HG02798 (cell line): ENCODE measurements around the gene METTL15.
"Not testable (repeated sequence)": the region's sequence is repeated elsewhere in the genome, so short reads cannot be mapped to it uniquely, and the experiment has no call there.

Source experiments
- ATAC-seq: cut with Tn5 transposase; IDR thresholded peaks from one replicate; pipeline ENCODE4 v1.9.1; 2021; ENCODE audit warnings: mild to moderate bottlenecking; ENCODE audit not compliant: unreplicated experiment, poor library complexity

METTL15 gene

GRCh38 chr11:28107750-28108618 lies at the start of gene METTL15, which contains the start of gene KIF18A:
TSS of gene METTL15 (plus strand) at chr11:28108388. CDS start at chr11:28113335, 4,947 bp downstream.
TSS of gene KIF18A (minus strand) at chr11:28108156. CDS start at chr11:28097947, 10,209 bp downstream.
- peak; percentile 97 for ATAC-seq

GRCh38 chr11:28071305-28071704 lies 36.9 kb upstream of the METTL15 start:
- ATAC-seq: no peak

GRCh38 chr11:28072321-28072720 lies 35.9 kb upstream of the METTL15 start:
- ATAC-seq: no peak

GRCh38 chr11:28077521-28077920 lies 30.7 kb upstream of the METTL15 start:
- ATAC-seq: no peak

- no peak for ATAC-seq
Observed at GRCh38 chr11:28083118-28083517, 25.1 kb upstream of the METTL15 start.

DNA sequence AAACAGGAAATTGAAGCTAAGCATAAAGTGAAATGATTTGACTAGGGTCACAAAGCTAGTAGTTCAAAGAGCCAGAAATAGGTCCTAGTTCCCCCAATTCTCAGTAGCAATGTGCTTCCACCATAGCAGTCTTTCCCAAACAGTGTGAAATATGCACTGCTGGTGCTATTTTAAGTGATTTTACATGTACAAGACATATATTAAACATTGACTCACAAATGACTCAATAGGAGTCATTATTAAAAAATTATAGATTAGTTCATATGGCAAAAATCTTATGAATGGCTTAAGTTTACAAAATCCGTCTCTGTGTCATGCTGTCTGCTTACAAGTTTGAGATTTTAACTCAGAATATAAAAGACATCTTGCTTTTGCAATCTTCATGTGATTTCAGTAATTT lies 21.6 kb upstream of the METTL15 start:
- ATAC-seq: no peak

- ATAC-seq: not testable (repeated sequence)
Observed at GRCh38 chr11:28087192-28087591, 21.0 kb upstream of the METTL15 start.

- ATAC-seq: not testable (repeated sequence)
Observed at GRCh38 chr11:28087693-28088092, 20.5 kb upstream of the METTL15 start.

GRCh38 chr11:28089378-28089777 lies 18.8 kb upstream of the METTL15 start:
- no peak for ATAC-seq

GRCh38 chr11:28090052-28090749 lies 18.0 kb upstream of the METTL15 start:
- ATAC-seq: no peak

GRCh38 chr11:28092786-28093185 lies 15.4 kb upstream of the METTL15 start:
- ATAC-seq: no peak

GRCh38 chr11:28098257-28098656 lies 9.9 kb upstream of the METTL15 start:
- ATAC-seq: no peak

DNA sequence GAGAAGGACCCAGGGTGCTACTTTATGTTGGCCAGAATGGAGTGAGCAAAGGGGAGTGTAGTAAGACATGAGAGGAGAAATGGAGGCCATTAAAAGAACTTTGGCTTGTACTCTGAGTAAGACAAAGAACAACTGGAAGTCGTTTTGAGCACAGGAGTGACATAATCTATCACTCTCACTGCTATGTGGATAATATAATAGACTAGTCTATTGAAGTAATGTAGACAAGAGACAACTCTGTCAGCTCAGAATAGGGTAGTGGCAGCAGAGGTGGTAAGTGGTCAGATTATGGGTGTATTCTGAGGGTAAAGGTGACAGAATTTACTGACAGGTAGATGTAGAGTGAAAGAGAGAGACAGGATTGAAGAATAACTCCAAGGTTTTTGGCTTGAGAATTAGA lies 8.5 kb upstream of the METTL15 start:
- ATAC-seq: no peak

DNA sequence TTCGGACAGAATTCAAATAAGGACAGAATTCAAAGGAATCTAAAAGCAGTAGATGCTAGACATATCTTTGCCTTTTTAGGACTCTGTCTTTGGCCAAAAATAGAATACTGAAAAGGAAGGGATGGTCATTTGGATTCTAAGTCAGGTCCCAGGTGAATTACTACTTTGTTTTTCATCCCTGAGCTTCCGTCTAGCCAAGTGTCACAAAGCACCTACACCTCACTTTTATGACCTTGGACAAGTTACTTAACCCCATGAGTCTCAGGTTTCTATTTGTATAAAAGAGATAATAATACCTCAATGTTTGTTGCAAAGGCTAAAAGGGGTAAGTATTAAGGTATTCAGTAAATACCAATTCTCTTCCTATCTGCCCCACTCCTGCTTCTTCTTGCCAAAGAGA lies 7.5 kb upstream of the METTL15 start:
- ATAC-seq: no peak

GRCh38 chr11:28102300-28102699 lies 5.9 kb upstream of the METTL15 start:
- ATAC-seq: not testable (repeated sequence)

DNA sequence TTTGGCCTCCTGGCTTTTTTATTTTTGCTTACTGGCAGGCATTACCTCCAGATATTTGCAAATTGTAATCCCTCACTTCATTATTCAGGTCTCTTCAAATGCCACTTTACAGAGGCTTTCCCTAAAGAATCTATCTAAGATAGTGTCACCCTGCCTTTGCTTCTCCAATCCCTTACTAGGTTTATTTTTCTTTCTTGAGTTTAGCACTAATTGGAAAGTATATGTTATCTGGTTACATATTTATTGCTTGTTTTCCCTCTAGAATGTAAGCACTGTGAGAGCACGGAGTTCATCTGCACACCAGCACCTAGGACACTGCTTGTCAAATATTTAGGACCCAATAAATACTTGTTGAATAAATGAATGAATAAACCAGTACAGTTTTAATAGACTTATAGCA lies 3.8 kb upstream of the METTL15 start:
- ATAC-seq: no peak

DNA sequence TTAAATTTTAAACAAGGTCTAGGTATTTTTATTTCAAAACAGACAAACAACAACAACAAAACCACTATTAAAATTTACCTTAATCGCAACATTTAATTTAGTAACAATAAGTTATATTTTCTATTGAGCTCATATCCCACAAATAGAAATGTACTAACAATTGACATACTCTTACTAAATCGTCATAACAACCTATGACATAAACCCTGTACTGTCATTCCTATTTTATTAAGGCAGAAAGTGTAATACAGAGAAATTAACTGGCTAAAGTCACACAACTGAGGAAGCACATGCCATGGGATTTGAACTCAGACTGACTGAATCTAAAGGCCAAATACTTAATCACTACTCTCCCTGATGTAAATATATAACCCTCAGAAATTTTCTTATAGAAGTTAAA lies 3.2 kb upstream of the METTL15 start:
- ATAC-seq: no peak

DNA sequence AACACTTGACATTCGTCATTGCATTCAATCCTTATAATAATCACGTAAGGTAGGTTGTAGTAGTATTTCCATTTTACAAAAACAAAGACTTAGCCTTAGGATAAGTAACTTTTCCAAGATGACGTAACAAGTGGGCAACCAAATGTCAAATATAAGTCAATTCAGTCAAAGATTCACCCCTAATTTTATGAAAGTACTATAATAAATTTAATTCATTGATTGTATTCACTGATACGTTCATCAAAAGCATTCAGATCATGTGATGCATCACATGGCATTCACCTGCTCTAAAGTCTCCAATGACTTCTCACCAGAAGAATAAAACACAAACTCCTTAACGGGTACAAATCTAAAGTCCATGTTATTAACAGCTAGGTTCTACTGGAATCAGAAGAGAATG lies 2.3 kb upstream of the METTL15 start:
- ATAC-seq: no peak

DNA sequence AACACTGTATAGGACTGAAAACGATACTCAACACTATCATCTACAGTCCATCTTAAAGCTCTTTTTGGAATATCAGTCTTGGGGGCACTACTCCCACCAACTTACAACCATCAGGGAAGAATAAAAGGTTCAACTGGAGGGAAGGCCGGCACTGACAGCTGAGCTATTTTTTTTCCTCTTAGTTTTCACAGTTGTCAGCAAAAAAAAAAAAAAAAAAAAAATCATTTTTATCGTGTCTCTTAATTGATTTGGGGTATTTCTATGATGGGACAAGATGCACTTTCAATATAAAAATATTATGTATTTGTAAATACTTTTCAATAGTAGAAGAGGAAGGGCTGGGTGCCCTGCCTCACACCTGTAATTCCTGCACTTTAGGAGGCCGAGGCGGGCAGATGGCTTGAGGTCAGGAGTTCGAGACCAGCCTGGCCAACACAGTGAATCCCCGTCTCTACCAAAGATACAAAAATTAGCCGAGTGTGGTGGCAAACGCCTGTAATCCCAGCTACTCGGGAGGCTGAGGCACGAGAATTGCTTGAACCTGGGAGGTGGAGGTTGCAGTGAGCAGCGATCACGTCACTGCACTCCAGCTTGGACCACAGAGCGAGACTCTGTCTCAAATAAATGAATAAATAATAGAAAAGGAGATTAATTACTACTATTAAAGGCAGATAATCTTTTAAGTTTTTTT lies 1.7 kb upstream of the METTL15 start:
- no peak for ATAC-seq

DNA sequence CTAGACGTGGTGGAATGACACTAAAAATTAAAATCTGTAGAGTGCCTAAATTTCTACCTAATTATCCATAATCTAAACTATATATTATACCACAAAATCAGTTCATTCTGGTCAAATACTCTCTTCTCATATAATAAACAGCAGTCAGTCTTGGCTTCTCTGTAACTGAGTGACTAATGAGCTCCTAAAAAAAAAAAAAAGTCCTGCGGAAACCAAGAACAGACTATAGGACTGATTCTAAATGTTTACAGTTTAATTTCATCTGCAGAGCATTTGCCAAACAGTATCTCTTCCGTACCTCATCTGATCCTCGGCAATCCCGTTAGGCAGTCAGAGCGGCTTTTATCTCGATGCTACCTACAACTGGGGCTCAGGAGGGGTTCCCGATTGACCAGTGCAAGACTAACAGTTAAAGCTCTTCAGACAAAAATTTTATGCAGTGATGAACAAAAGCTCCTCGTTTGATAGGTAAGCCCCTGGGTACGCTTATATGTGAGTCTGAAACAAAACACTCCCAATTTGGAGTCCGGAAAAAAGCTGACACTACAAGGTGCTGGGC lies 918 bp upstream of the METTL15 start:
- ATAC-seq: no peak

GRCh38 chr11:28108958-28109357 lies 770 bp downstream of the METTL15 start:
- ATAC-seq: no peak
